HepG2 (cell line): ENCODE measurements around the gene CD207. TPM values are rescaled to one million over a fixed set of nuclear protein-coding genes. Genes with fewer than 3 reads are reported as not detected.

Source experiments
- CBFB ChIP-seq: sonication (generic); formaldehyde crosslinking; IDR thresholded peaks from 2 replicates; pipeline ENCODE4 v1.4.0; 2020; ENCODE audit warnings: missing genetic modification reagents
- FOXO1 ChIP-seq: sonication (generic); formaldehyde crosslinking; IDR thresholded peaks from 2 replicates; pipeline ENCODE4 v1.4.0; 2020; ENCODE audit warnings: missing genetic modification reagents
- IRF1 ChIP-seq: sonication (generic); formaldehyde crosslinking; IDR thresholded peaks from 2 replicates; pipeline ENCODE4 v1.4.0; 2020; ENCODE audit warnings: low read depth, mild to moderate bottlenecking, missing genetic modification reagents
- JARID2 ChIP-seq: sonication (generic); formaldehyde crosslinking; IDR thresholded peaks from 2 replicates; pipeline ENCODE4 v1.8.1; 2023; ENCODE audit warnings: missing genetic modification reagents, inconsistent platforms; ENCODE audit not compliant: insufficient replicate concordance
- KLF13 ChIP-seq: sonication (generic); formaldehyde crosslinking; IDR thresholded peaks from 2 replicates; pipeline ENCODE4 v1.4.0; 2020; ENCODE audit warnings: mild to moderate bottlenecking, missing genetic modification reagents
- KMT2B ChIP-seq: IDR thresholded peaks from 2 replicates; pipeline ENCODE4 v1.6.1; 2016; ENCODE audit warnings: missing genetic modification reagents, missing compliant biosample characterization
- MXD4 ChIP-seq: IDR thresholded peaks from 2 replicates; pipeline ENCODE4 v1.6.1; 2016; ENCODE audit warnings: mild to moderate bottlenecking, missing biosample characterization, missing genetic modification reagents
- PHF8 ChIP-seq: sonication (generic); formaldehyde crosslinking; IDR thresholded peaks from 2 replicates; pipeline ENCODE4 v1.5.0; 2020; ENCODE audit warnings: missing genetic modification reagents
- REL ChIP-seq: sonication (generic); formaldehyde crosslinking; conservative IDR thresholded peaks from 2 replicates; pipeline ENCODE4 v1.8.0; 2022; ENCODE audit warnings: mild to moderate bottlenecking, missing genetic modification reagents, moderate library complexity
- RFX5 ChIP-seq: IDR thresholded peaks from 2 replicates; pipeline ENCODE4 v1.6.1; 2011; ENCODE audit warnings: low read depth, low read length, improper control_type of control experiment
- SOX5 ChIP-seq: IDR thresholded peaks from 2 replicates; pipeline ENCODE4 v1.6.1; 2016; ENCODE audit warnings: borderline replicate concordance
- ZC3H13 ChIP-seq: sonication (generic); formaldehyde crosslinking; IDR thresholded peaks from 2 replicates; pipeline ENCODE4 v1.8.1; 2023; ENCODE audit warnings: mild to moderate bottlenecking, missing genetic modification reagents, moderate library complexity
- ZFY ChIP-seq: sonication (generic); formaldehyde crosslinking; IDR thresholded peaks from 2 replicates; pipeline ENCODE4 v1.4.0; 2020; ENCODE audit warnings: missing genetic modification reagents
- ZMYM4 ChIP-seq: sonication (generic); formaldehyde crosslinking; IDR thresholded peaks from 2 replicates; pipeline ENCODE4 v1.8.1; 2023; ENCODE audit warnings: mild to moderate bottlenecking, missing genetic modification reagents
- ZNF280B ChIP-seq: sonication (generic); formaldehyde crosslinking; IDR thresholded peaks from 2 replicates; pipeline ENCODE4 v1.5.0; 2020; ENCODE audit warnings: missing genetic modification reagents, mild to moderate bottlenecking, borderline replicate concordance
- ZNF367 ChIP-seq: sonication (generic); formaldehyde crosslinking; IDR thresholded peaks from 2 replicates; pipeline ENCODE4 v1.4.0; 2020; ENCODE audit warnings: missing genetic modification reagents, borderline replicate concordance
- ZNF432 ChIP-seq: sonication (generic); formaldehyde crosslinking; IDR thresholded peaks from 2 replicates; pipeline ENCODE4 v1.5.0; 2020; ENCODE audit warnings: missing genetic modification reagents, mild to moderate bottlenecking, borderline replicate concordance
- ZNF597 ChIP-seq: sonication (generic); formaldehyde crosslinking; IDR thresholded peaks from 2 replicates; pipeline ENCODE4 v1.5.0; 2020; ENCODE audit warnings: missing genetic modification reagents
- ZNF605 ChIP-seq: sonication (generic); formaldehyde crosslinking; IDR thresholded peaks from 2 replicates; pipeline ENCODE4 v1.8.0; 2022; ENCODE audit warnings: mild to moderate bottlenecking, missing genetic modification reagents
- polyA plus RNA-seq, 8 experiments: library from polyadenylated mRNA; depleted of rRNA in 3 of 8; stranded (reverse) in 7 of 8; unstranded in 1 of 8; fragments of >200 nt; fragmentation: Illumina TruSeq in 4 of 8; extraction: Trizol in 4 of 8; gene quantifications; 2 replicates each; pipeline versions ENCODE4 v1.2.1 to v1.2.3, GENCODE V29; 2011 to 2016; ENCODE audit warnings: low read depth in 4 of 8, missing spikeins in 1 of 8, mixed read lengths in 1 of 8; ENCODE audit not compliant: insufficient read depth in 1 of 8
- total RNA-seq, 5 experiments: library from RNA; depleted of rRNA; stranded (reverse); fragments of >200 nt; fragmentation: Illumina TruSeq; extraction: Trizol; gene quantifications; 2 replicates each; pipeline ENCODE4 v1.2.3, GENCODE V29; 2016; ENCODE audit warnings: low read depth in 1 of 5

CD207 gene
- total and polyA plus RNA-seq, 2 of the 13 experiments (the other 11 are each of a cell fraction or from before 2014, with no cell fraction given), result 0.09 to 0.15 TPM

GRCh38 chr2:70871398-70872211 is 36.0 kb upstream of the CD207 start (continued):
- TF ChIP-seq SOX5 (CRISPR knock-in tag), result no peak
- TF ChIP-seq ZNF432 (CRISPR knock-in tag), result no peak
- TF ChIP-seq FOXO1 (CRISPR knock-in tag), result peak; percentile 67
- TF ChIP-seq ZC3H13 (CRISPR knock-in tag), result peak; percentile 74; the same call in 1 of the 2 replicates
- peak; percentile 51 for TF ChIP-seq JARID2 (CRISPR knock-in tag)
- peak; percentile 82; the same call in 1 of the 2 replicates for TF ChIP-seq KLF13 (CRISPR knock-in tag)
- no peak for TF ChIP-seq ZNF597 (CRISPR knock-in tag)
- no peak for TF ChIP-seq REL (CRISPR knock-in tag)
- TF ChIP-seq RFX5, result no peak
- no peak for TF ChIP-seq ZFY (CRISPR knock-in tag)
- TF ChIP-seq MXD4 (CRISPR knock-in tag), result no peak
- TF ChIP-seq KMT2B (CRISPR knock-in tag), result no peak
- TF ChIP-seq IRF1, result no peak
- peak; percentile 67; the same call in 1 of the 2 replicates for TF ChIP-seq ZMYM4 (CRISPR knock-in tag)
- TF ChIP-seq ZNF280B (CRISPR knock-in tag), result peak; percentile 89
- 0 out of 2 replicates have a peak, but pooled peaks have one; percentile 21 for TF ChIP-seq PHF8 (CRISPR knock-in tag)
- TF ChIP-seq ZNF367 (CRISPR knock-in tag), result no peak
- peak; percentile 85 for TF ChIP-seq CBFB
- TF ChIP-seq ZNF605, result no peak
